ENCODE results near the gene NRGN. TPM values are rescaled to one million over a fixed set of nuclear protein-coding genes. Genes with fewer than 3 reads are reported as not detected.

Gene NRGN
- total RNA-seq, 1 donor from 2014 or later: 79.9 TPM

DNA sequence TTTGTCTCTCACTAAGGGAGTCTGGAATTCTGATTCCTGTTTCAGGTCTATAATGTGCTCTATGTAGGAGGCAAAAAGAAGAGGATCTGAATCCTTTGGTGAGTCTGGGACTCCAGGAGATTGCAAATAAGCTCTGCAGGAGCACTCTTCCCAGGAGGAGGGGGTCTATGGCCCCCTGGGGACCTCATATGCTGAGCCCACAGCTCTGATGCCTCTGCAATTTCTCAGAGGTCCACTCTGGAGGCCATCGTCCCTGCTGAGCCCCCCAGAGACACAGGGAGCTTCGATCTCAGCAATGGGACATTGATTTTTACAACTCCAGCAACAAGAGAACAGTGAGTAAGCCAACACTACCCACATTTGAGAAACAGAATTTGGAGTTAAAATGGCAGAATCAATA is 20.2 kb upstream of the NRGN start:
- H3K27ac ChIP-seq: no peak overlapping the region
- H3K36me3 ChIP-seq: no peaks in the 10 kb centered on the region
- H3K4me1 ChIP-seq: peaks cover 19% of the 10 kb centered on the region
- no peak for ATAC-seq
- no peak overlapping the region for H3K4me3 ChIP-seq
- no peak for DNase-seq
- no peaks in the 10 kb centered on the region for H3K9me3 ChIP-seq
- H3K27me3 ChIP-seq: peaks cover 28% of the 10 kb centered on the region
- intact Hi-C loops (cut with DNase I): no loop called here
- TF ChIP-seq, protein P1, sequence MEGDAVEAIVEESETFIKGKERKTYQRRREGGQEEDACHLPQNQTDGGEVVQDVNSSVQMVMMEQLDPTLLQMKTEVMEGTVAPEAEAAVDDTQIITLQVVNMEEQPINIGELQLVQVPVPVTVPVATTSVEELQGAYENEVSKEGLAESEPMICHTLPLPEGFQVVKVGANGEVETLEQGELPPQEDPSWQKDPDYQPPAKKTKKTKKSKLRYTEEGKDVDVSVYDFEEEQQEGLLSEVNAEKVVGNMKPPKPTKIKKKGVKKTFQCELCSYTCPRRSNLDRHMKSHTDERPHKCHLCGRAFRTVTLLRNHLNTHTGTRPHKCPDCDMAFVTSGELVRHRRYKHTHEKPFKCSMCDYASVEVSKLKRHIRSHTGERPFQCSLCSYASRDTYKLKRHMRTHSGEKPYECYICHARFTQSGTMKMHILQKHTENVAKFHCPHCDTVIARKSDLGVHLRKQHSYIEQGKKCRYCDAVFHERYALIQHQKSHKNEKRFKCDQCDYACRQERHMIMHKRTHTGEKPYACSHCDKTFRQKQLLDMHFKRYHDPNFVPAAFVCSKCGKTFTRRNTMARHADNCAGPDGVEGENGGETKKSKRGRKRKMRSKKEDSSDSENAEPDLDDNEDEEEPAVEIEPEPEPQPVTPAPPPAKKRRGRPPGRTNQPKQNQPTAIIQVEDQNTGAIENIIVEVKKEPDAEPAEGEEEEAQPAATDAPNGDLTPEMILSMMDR (IDR thresholded peaks at IDR 0.05): no peak

DNA sequence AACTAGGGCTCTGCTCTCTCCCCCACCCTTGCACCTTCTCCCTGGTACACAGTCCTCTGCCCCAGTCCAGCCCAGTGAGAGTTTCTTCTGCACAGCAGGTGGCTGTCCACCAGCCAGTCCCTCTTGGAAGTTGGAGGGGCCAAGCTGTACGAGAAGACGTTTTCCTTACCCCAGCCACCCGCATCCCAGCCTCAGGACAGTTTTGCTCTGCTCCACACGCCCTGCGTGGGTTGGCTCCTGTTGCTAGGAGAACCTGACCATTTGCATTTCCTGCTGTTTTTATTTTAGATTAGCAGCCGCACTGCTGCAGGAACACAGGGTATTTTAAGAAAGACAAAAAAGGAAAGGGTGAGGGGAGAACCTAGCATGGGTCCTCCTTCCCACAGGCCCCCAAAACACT is 17.6 kb upstream of the NRGN start:
- no peak overlapping the region for H3K27ac ChIP-seq
- no peak overlapping the region for H3K4me3 ChIP-seq

DNA sequence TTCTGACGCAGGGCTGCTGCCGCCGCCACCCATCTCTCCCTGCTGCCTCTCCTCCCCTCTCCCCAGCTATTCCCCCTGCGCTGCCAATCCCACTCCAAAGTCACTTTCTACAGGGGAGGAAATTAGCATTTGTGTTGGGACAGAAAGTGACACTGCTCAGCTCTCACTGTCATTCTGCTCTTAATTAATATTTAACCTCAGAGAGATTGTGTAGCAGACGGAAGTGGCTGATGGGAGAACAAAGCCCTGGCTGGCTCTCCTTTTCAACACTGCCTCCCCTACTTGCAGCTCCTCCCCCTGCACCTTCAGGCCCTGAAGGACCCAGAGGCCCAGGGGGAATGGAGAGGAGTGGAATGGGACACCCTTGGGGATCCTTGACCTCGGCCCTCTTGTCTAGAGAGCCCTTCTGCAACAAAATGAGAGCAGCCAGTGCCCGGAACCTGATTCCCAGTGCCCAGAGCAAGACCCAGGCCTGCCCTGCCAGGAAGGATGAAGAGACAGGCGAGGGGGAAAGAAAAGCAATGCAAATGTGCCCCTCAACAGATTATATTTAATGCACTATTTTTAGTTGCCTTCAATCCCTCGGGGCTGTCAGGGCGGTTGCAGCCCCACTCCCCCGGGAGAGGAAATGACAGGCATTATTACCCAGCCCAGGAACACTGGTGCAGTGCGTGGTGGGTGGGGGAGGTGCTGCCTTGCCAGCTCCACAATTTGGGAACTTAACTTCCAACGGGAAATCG is 14.6 kb upstream of the NRGN start:
- peak overlapping the region; percentile 71 for H3K27ac ChIP-seq
- intact Hi-C loops (cut with DNase I): no loop called here
- TF ChIP-seq, protein P1 (IDR thresholded peaks at IDR 0.05): no peak
- DNase-seq: peak; percentile 88
- ATAC-seq: peak; percentile 95
- peaks cover 4% of the 10 kb centered on the region for H3K27me3 ChIP-seq
- H3K4me3 ChIP-seq: peak overlapping the region; percentile 19
- peaks cover 13% of the 10 kb centered on the region for H3K4me1 ChIP-seq
- H3K9me3 ChIP-seq: no peaks in the 10 kb centered on the region
- H3K36me3 ChIP-seq: no peaks in the 10 kb centered on the region

More for the DNA sequence above, 17.6 kb upstream of the NRGN start:
- DNase-seq (no peak), ATAC-seq (no peak)
- intact Hi-C loops (cut with DNase I): no loop called here
- Histone ChIP-seq H3K4me1 (peaks cover 32% of the 10 kb centered on the region), H3K36me3 (no peaks in the 10 kb centered on the region), H3K9me3 (no peaks in the 10 kb centered on the region), H3K27me3 (peaks cover 25% of the 10 kb centered on the region)
- TF ChIP-seq, protein P1 (IDR thresholded peaks at IDR 0.05): no peak

DNA sequence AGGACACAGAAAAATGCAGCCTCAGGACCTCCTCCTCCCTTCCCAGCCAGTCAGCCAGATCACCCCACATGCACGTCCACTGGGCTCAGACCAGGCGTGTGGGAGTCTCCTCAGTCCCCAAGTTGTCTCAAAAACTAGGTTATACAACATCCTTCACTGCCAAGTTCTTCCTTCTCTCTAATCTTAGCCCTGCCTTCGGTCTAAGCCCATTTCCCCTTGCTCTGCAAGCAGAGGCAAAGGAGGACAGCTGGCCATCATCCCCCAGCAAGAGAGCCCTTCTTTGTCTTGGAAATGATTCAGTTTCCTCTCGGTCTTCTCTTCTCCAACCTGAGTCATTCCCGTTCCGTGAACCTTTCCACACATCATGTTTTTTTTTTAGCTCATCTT is 14.0 kb upstream of the NRGN start:
- TF ChIP-seq, protein P1 (IDR thresholded peaks at IDR 0.05): no peak
- intact Hi-C loops (cut with DNase I): no loop called here
- Histone ChIP-seq H3K27me3 (peaks cover 4% of the 10 kb centered on the region), H3K36me3 (no peaks in the 10 kb centered on the region), H3K9me3 (no peaks in the 10 kb centered on the region), H3K4me3 (peak overlapping the region; percentile 19), H3K4me1 (peaks cover 13% of the 10 kb centered on the region), H3K27ac (peak overlapping the region; percentile 71)
- ATAC-seq (peak; percentile 33), DNase-seq (no peak)

DNA sequence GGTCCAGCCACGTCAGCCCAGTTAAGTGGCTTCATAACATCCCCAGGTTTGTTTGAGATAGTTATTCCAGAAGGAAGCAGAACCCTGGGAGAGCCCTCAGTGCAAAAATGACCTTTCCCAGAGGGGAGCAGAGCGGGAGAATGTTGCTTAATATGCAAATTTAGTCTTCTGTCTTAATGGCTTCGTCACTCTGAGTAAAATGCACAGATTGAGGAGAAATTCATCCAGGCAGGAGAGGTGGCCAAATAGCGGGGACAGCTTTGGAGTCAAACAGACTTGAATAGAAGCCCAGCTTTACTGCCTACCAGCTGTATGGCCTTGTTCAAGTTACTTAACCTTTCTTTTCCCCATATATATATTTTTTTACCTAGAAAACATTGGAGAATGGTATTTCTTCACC is 12.3 kb upstream of the NRGN start:
- TF ChIP-seq, protein P1 (IDR thresholded peaks at IDR 0.05): no peak
- H3K36me3 ChIP-seq: no peaks in the 10 kb centered on the region
- no peak overlapping the region for H3K4me3 ChIP-seq
- intact Hi-C loops (cut with DNase I): no loop called here
- peak overlapping the region; percentile 30 for H3K27ac ChIP-seq
- DNase-seq: no peak
- H3K27me3 ChIP-seq: no peaks in the 10 kb centered on the region
- peaks cover 13% of the 10 kb centered on the region for H3K4me1 ChIP-seq
- ATAC-seq: no peak
- no peaks in the 10 kb centered on the region for H3K9me3 ChIP-seq
